ENCODE data around the gene RARB.
A peak's percentile ranks its signal among the peaks of the same experiment; 100 is the strongest.

RARB gene

GRCh38 chr3:25508433-25508832 is 80.4 kb downstream of the RARB start:
- no peak for DNase-seq (ENCODE audit: low spot score)

DNA sequence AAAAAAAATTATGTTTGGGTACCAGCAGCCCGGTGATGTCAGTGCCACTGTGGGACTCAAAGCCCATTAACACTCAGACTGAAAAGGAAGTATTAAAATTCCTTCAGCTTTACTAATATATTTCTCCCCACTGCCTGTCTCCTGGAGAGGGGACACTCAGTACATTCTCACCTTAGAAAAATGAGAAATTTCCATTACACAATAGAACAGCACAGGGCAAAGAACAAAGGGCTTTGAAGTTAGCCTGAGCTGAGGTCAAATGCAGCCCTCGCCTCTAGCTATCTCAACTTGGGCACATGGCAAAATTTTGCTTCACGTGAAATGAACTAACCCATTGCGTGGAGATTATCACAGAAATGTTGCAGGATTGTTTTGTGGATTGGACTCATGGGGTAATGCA is 80.8 kb downstream of the RARB start:
- no peak for DNase-seq (ENCODE audit: low spot score)

GRCh38 chr3:25510797-25511196 is 82.7 kb downstream of the RARB start:
- no peak for DNase-seq (ENCODE audit: low spot score)

GRCh38 chr3:25511972-25512721 is 84.1 kb downstream of the RARB start:
- DNase-seq (ENCODE audit: low spot score) = no peak

DNA sequence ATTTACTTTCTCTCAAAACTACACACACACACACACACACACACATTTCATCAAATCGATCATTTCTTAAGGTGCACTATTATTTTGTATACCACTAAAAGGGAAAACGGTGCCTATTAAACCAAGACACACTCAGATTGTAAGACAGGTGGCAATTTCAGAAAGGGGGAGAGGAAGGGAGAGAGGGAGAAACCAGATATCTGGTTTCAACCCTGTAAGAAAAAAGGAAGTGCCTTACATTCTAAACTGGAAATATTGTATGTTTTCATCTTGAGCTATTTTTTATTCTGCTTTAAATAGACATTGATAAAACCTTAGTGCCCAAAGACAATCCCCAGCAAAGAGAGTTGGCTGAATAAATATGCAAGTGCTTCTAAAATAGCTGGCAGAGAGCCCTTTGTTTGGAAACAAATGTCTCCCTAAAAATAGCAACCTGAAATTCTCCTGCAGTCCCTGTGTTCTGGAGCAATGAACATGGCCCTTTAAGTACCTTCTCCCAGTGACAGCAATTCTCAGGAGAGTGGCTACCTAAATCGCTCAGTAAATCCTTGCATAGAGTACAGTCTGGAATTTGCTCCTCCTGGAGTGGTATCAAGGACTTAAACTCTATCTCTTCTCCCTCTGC is 85.7 kb downstream of the RARB start:
- no peak for DNase-seq (ENCODE audit: low spot score)

GRCh38 chr3:25515171-25515570 is 87.1 kb downstream of the RARB start:
- no peak for DNase-seq (ENCODE audit: low spot score)

- DNase-seq (ENCODE audit: low spot score) = peak; percentile 83
Observed at GRCh38 chr3:25520926-25521559, 93.0 kb downstream of the RARB start.

DNA sequence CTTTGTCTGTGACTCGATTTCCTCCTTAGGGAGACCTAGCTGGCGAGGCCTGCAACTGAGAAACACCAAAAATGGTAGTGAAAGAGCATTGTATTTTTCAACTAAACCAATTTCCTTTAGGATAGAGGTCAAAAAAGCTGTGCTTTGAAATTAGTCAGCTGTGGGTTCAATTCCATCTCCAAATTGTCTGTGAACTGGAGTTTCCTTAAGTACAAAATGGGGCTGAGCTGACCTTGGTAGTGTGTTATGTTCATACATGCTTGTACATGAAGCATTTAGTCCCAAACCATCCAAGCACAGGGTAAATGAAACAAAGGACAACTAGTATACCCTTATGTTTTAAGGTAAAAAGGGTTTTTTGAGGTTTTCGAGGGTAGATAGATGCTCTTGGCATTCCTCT is 99.3 kb downstream of the RARB start:
- DNase-seq (ENCODE audit: low spot score) = no peak

DNA sequence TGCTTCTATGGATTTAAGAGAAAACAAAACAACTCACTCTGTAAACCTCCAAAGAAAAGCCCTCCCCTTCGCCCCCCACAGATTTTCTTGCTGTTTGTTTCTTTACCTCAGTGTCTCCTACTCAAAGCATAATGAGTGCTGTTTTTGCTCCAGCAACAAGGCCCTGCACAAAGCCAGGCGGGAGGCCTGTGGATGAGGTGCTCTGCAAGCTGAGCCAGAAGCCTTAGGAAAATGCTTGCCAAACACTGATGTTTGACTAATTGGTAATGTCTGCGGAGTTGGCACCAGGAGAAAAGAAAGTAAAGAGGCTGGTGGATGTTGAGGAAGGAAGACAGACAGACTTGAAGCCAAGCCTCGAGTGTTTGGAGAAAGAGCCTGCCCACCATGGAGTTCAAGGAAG is 99.7 kb downstream of the RARB start:
- DNase-seq (ENCODE audit: low spot score) = peak; percentile 37

- DNase-seq (ENCODE audit: low spot score) = no peak
Observed at GRCh38 chr3:25531971-25532370, 103.9 kb downstream of the RARB start.

GRCh38 chr3:25532431-25533162 is 104.5 kb downstream of the RARB start:
- no peak for DNase-seq (ENCODE audit: low spot score)

- DNase-seq (ENCODE audit: low spot score) = no peak
Observed at GRCh38 chr3:25533399-25533798, 105.3 kb downstream of the RARB start.

GRCh38 chr3:25534007-25534406 is 105.9 kb downstream of the RARB start:
- no peak for DNase-seq (ENCODE audit: low spot score)

- DNase-seq (ENCODE audit: low spot score) = no peak
Observed at GRCh38 chr3:25536521-25537391, 108.7 kb downstream of the RARB start.

DNA sequence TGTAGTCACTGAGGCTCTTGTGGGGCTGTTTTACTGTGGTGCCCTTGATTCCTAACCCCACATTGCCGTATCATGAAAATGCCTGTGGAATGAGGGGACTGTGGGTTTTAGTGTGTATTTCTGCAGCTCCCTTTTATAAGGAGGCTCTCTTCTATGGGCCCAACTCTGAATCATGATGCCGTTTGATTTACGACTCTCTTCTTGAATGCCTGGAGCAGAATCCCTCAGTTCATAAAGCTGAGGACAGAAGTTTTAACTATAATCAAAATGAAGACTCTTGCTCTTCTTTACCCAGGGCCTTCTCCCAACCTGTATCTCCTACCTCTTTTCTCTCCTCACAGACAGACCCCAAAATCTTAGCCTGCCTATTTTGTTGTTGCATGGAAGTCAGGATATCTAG is 109.5 kb downstream of the RARB start:
- no peak for DNase-seq (ENCODE audit: low spot score)

GRCh38 chr3:25540273-25540672 is 112.2 kb downstream of the RARB start:
- DNase-seq (ENCODE audit: low spot score) = peak; percentile 48

DNA sequence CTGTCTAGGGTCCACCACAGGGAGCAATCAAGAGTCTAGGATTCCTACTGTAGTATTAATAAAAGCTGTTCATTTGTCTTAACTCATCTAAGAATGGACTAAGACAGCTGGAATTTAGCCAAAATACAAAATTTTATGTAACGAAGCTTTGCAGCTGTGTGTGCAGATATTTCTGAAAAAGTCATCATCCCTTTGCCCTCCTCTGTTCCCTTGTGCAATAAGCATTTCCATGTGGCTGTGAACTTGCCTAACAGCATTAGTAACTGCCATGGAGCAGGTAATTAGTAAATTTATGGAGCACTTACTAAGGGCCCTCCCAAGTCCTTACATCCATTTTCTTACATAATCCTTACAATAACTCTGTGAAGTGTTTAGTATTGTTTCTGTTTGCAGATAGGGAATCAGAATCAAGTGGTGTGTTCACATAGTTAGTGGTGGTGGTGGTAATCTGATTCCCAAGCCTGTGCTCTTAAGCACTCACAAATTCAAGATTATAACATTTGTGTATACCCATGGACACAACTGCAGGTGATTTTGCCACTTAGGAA is 114.5 kb downstream of the RARB start:
- DNase-seq (ENCODE audit: low spot score) = no peak

DNA sequence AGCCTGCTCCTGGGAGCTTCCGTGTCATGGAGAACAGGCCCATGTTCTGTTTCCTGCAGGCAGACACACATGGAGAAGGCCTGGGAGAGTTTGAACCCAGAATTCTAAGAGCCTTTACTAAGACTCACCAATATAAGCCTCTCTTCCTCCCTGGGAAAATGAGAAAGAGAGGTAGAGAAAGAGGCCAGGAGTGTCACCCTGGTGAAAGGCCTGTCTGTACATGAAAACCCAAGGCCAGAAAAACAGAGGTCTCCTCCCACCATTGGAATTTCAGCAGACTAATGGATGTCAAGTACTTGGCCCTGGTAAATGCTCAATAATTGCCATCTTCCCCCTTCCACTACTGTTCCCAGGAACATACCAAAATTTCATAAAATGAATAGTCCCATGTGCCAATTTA is 119.0 kb downstream of the RARB start:
- DNase-seq (ENCODE audit: low spot score) = no peak

DNA sequence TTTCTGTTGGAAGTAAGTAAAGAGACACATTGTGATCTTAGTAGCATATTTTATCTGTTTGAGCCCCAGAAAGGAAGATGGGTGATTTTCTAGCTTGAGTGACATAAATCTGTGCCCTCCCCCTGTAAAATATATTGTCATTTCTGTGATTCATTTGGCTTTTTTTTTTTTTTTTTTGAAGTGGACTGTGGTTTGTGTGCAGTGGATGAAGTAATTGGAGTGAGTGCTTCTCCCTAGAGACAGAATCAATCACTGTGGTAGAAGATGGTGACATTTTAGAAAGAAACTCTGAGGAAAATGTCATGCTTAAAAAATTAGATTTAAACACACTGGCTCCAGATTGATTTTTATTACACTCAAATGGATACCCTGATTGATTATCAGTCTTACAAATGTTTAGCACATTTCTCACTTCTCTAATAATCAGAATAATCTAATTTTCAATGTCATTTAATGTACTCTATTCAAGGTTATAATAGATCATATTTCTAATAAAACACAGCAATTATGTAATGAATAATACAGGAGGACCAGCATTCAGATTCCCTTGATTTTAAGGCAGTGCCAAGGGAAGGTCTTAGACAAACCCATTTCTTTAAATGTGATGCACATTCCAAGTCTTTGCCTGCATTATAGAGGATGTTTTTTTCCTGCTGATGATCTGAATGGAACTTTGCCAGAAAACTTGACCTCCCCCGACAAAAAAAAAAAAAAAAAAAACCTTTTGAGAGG is 120.0 kb downstream of the RARB start:
- DNase-seq (ENCODE audit: low spot score) = no peak

DNA sequence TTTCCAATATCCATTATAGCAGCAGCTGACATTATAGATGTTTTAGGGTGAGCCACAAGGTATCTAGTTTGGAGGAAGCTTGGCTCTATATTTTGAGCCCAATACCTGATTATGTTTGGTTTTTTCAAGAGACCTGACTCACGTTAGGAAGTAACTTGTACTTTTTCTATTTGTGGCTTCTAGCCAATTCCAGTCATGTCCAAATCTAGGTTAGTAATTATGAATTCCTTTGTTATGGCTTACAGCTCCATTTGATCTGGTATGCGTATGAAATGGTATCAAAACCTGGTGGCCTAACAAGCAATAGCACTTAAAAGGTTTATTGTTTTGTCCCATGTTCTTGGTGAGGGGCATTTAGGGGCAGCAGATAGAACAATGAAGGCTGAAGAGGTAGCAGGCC is 120.8 kb downstream of the RARB start:
- DNase-seq (ENCODE audit: low spot score) = no peak

- no peak for DNase-seq (ENCODE audit: low spot score)
Observed at GRCh38 chr3:25552251-25552650, 124.2 kb downstream of the RARB start.
